HepG2 (cell line): ENCODE data around the gene TPRG1L. TPM values are rescaled to one million over a fixed set of nuclear protein-coding genes. Genes with fewer than 3 reads are reported as not detected.

ENCODE experiments used
- ATAC-seq: fragments of 200-7000 bp; cut with Tn5 transposase; 3 replicates; pipeline ENCODE4 v1.9.1; 2020; ENCODE audit warnings: mild to moderate bottlenecking, moderate library complexity
- BruUV-seq: library from RNA; stranded (reverse); fragments of 400-500 nt; replicated peaks from 2 replicates; lab custom pipeline; 2021; lab: Mats Ljungman, UMichigan
- CTCF ChIA-PET: fragments of 300-600 bp; formaldehyde crosslinking; extraction: SDS; loops from one replicate; lab custom pipeline; 2021; ENCODE audit warnings: low total read pairs, inconsistent platforms, low intra/inter-chr PET ratio; lab: Yijun Ruan, JAX
- POLR2A ChIA-PET: fragments of 350-600 bp; sonication (Branson Sonifier 250); formaldehyde crosslinking; loops from one replicate; lab custom pipeline; 2020; ENCODE audit warnings: antibody characterized with exemption, inconsistent platforms; lab: Yijun Ruan, JAX
- DNase-seq: peaks from one replicate; pipeline ENCODE4 v3.0.0-alpha.2; 2015; ENCODE audit warnings: low spot score
- FAIRE-seq: peaks from 3 replicates; lab custom pipeline; 2011; peaks lifted over from hg19 to GRCh38; lab: Jason Lieb, UNC
- H2AFZ ChIP-seq: one replicate; pipeline ENCODE4 v1.6.1; 2011; ENCODE audit warnings: low read length, inconsistent platforms
- H3K27ac ChIP-seq: fragments of 300-600 bp; 3 replicates; pipeline ENCODE4 v1.8.0; 2011; ENCODE audit warnings: mixed run types, mild to moderate bottlenecking, mixed read lengths, low read length, inconsistent platforms; ENCODE audit not compliant: insufficient read depth; ENCODE audit errors: extremely low read length
- H3K27me3 ChIP-seq, 2 experiments: fragments of 200-600 bp in 1 of 2; 2 replicates in 1 of 2; 3 replicates in 1 of 2; pipeline versions ENCODE4 v1.6.0 to v1.8.0; 2011; ENCODE audit warnings: low read length in 2 of 2, mild to moderate bottlenecking in 2 of 2, moderate library complexity in 2 of 2, inconsistent platforms in 1 of 2; ENCODE audit not compliant: insufficient read depth in 2 of 2, control insufficient read depth in 1 of 2
- H3K36me3 ChIP-seq, 2 experiments: fragments of 200-600 bp in 1 of 2; replicated peaks in 1 of 2; 2 replicates in 1 of 2; 3 replicates in 1 of 2; pipeline versions ENCODE4 v1.5.1 to v1.8.0; 2011; ENCODE audit warnings: low read length in 2 of 2, inconsistent platforms in 1 of 2; ENCODE audit not compliant: insufficient read depth in 2 of 2, control insufficient read depth in 1 of 2
- H3K4me1 ChIP-seq: 2 replicates; pipeline ENCODE4 v1.5.1; 2012; ENCODE audit warnings: low read length, inconsistent platforms; ENCODE audit not compliant: insufficient read depth
- H3K4me2 ChIP-seq: 2 replicates; pipeline ENCODE4 v1.6.0; 2011; ENCODE audit warnings: low read depth, low read length, inconsistent platforms
- H3K4me3 ChIP-seq, 3 experiments: fragments of 200-600 bp in 1 of 3; sonication (generic), shearing (Covaris generic) in 1 of 3; replicated peaks in 1 of 3; 2 replicates each; pipeline ENCODE4 v1.5.1; 2011 to 2016; ENCODE audit warnings: low read length in 3 of 3, inconsistent platforms in 2 of 3, low read depth in 2 of 3, mild to moderate bottlenecking in 2 of 3, control low read depth in 1 of 3, mixed read lengths in 1 of 3; ENCODE audit not compliant: insufficient read depth in 1 of 3
- H3K79me2 ChIP-seq: one replicate; pipeline ENCODE4 v1.6.1; 2011; ENCODE audit warnings: low read length, inconsistent platforms; ENCODE audit not compliant: insufficient read depth
- H3K9ac ChIP-seq: 2 replicates; pipeline ENCODE4 v1.6.0; 2011; ENCODE audit warnings: mild to moderate bottlenecking, low read depth, low read length, inconsistent platforms; ENCODE audit not compliant: insufficient read depth
- H3K9me3 ChIP-seq: 2 replicates; pipeline ENCODE4 v1.5.1; 2012; ENCODE audit warnings: mild to moderate bottlenecking, low read length
- H4K20me1 ChIP-seq: 2 replicates; pipeline ENCODE4 v1.6.0; 2011; ENCODE audit warnings: inconsistent platforms, mild to moderate bottlenecking, low read length, moderate library complexity; ENCODE audit not compliant: insufficient read depth
- AHR ChIP-seq: IDR thresholded peaks from 2 replicates; pipeline ENCODE4 v1.6.1; 2018; ENCODE audit warnings: missing genetic modification reagents, missing compliant biosample characterization
- GLI4 ChIP-seq: sonication (generic); formaldehyde crosslinking; IDR thresholded peaks from 2 replicates; pipeline ENCODE4 v1.5.1; 2020; ENCODE audit warnings: missing genetic modification reagents, mild to moderate bottlenecking, moderate library complexity, borderline replicate concordance
- HDAC1 ChIP-seq: sonication (generic); formaldehyde crosslinking; IDR thresholded peaks from 2 replicates; pipeline ENCODE4 v1.5.1; 2020; ENCODE audit warnings: mild to moderate bottlenecking, missing genetic modification reagents
- IRX3 ChIP-seq: sonication (generic); formaldehyde crosslinking; IDR thresholded peaks from 2 replicates; pipeline ENCODE4 v1.8.1; 2023; ENCODE audit warnings: mild to moderate bottlenecking, low read depth, missing genetic modification reagents, borderline replicate concordance
- KLF12 ChIP-seq: sonication (generic); formaldehyde crosslinking; IDR thresholded peaks from 2 replicates; pipeline ENCODE4 v1.4.0; 2020; ENCODE audit warnings: missing genetic modification reagents, borderline replicate concordance
- KLF6 ChIP-seq: IDR thresholded peaks from 2 replicates; pipeline ENCODE4 v1.8.0; 2016; ENCODE audit warnings: missing biosample characterization, missing genetic modification reagents
- NFATC3 ChIP-seq: sonication (generic); formaldehyde crosslinking; IDR thresholded peaks from 2 replicates; pipeline ENCODE4 v1.5.1; 2020; ENCODE audit warnings: mild to moderate bottlenecking, missing genetic modification reagents
- NR2F2 ChIP-seq: IDR thresholded peaks from 2 replicates; pipeline ENCODE4 v1.6.1; 2012; ENCODE audit warnings: low read depth, inconsistent platforms, borderline replicate concordance
- POLR2AphosphoS5 ChIP-seq: IDR thresholded peaks from 2 replicates; pipeline ENCODE4 v1.6.1; 2012; ENCODE audit warnings: low read depth, low read length
- RARA ChIP-seq: IDR thresholded peaks from 2 replicates; pipeline ENCODE4 v1.6.1; 2016; ENCODE audit warnings: missing genetic modification reagents, missing compliant biosample characterization
- SKI ChIP-seq: fragments of 450-650 bp; IDR thresholded peaks from one replicate; pipeline ENCODE4 v1.6.1; 2018; ENCODE audit warnings: mild to moderate bottlenecking; ENCODE audit not compliant: partially characterized antibody
- SPEN ChIP-seq: sonication (generic); formaldehyde crosslinking; IDR thresholded peaks from 2 replicates; pipeline ENCODE4 v1.5.1; 2020; ENCODE audit warnings: low read depth, mild to moderate bottlenecking, missing genetic modification reagents
- TBX2 ChIP-seq: sonication (generic); formaldehyde crosslinking; IDR thresholded peaks from 2 replicates; pipeline ENCODE4 v1.5.0; 2020; ENCODE audit warnings: missing genetic modification reagents, mild to moderate bottlenecking, borderline replicate concordance
- ZC3H4 ChIP-seq: sonication (generic); formaldehyde crosslinking; IDR thresholded peaks from 2 replicates; pipeline ENCODE4 v1.4.0; 2020; ENCODE audit warnings: missing genetic modification reagents, borderline replicate concordance
- ZNF253 ChIP-seq: sonication (generic); formaldehyde crosslinking; IDR thresholded peaks from 2 replicates; pipeline ENCODE4 v1.8.0; 2022; ENCODE audit warnings: mild to moderate bottlenecking, missing genetic modification reagents, borderline replicate concordance
- ZNF460 ChIP-seq: sonication (generic); formaldehyde crosslinking; IDR thresholded peaks from 2 replicates; pipeline ENCODE4 v1.5.1; 2020; ENCODE audit warnings: missing genetic modification reagents, mild to moderate bottlenecking, borderline replicate concordance
- ZNF879 ChIP-seq: sonication (generic); formaldehyde crosslinking; IDR thresholded peaks from 2 replicates; pipeline ENCODE4 v1.8.1; 2023; ENCODE audit warnings: missing genetic modification reagents
- WGBS: methylation state at CpG from one replicate; pipeline ENCODE4 v1.1.6; 2017; ENCODE audit warnings: low lambda C conversion rate; 5-methylcytosine and 5-hydroxymethylcytosine counted together
- in situ Hi-C: cut with HindIII; loops from 2 replicates; pipeline ENCODE4 v1.10.0; 2017; ENCODE audit warnings: low pct_unique_long_range_greater_than_20kb; ENCODE audit not compliant: extremely low pct_ligation_motif_present
- intact Hi-C: fragments of 100-400 bp; cut with micrococcal nuclease; formaldehyde crosslinking; loops from one replicate; pipeline ENCODE4 v1.10.0; 2022; ENCODE audit not compliant: unreplicated experiment
- polyA plus RNA-seq, 8 experiments: library from polyadenylated mRNA; depleted of rRNA in 3 of 8; stranded (reverse) in 7 of 8; unstranded in 1 of 8; fragments of >200 nt; fragmentation: Illumina TruSeq in 4 of 8; extraction: Trizol in 4 of 8; gene quantifications; 2 replicates each; pipeline versions ENCODE4 v1.2.1 to v1.2.3, GENCODE V29; 2011 to 2016; ENCODE audit warnings: low read depth in 4 of 8, missing spikeins in 1 of 8, mixed read lengths in 1 of 8; ENCODE audit not compliant: insufficient read depth in 1 of 8
- total RNA-seq, 5 experiments: library from RNA; depleted of rRNA; stranded (reverse); fragments of >200 nt; fragmentation: Illumina TruSeq; extraction: Trizol; gene quantifications; 2 replicates each; pipeline ENCODE4 v1.2.3, GENCODE V29; 2016; ENCODE audit warnings: low read depth in 1 of 5
- TF ChIP-seq, protein P1 (sequence below): sonication (generic); formaldehyde crosslinking; IDR thresholded peaks from 2 replicates; pipeline ENCODE4 v1.4.0; 2020; ENCODE audit warnings: missing genetic modification reagents, mild to moderate bottlenecking, borderline replicate concordance

The TPRG1L gene
- total and polyA plus RNA-seq, 2 of the 13 experiments (the other 11 are each of a cell fraction or from before 2014, with no cell fraction given): 21.3 to 37.4 TPM

DNA sequence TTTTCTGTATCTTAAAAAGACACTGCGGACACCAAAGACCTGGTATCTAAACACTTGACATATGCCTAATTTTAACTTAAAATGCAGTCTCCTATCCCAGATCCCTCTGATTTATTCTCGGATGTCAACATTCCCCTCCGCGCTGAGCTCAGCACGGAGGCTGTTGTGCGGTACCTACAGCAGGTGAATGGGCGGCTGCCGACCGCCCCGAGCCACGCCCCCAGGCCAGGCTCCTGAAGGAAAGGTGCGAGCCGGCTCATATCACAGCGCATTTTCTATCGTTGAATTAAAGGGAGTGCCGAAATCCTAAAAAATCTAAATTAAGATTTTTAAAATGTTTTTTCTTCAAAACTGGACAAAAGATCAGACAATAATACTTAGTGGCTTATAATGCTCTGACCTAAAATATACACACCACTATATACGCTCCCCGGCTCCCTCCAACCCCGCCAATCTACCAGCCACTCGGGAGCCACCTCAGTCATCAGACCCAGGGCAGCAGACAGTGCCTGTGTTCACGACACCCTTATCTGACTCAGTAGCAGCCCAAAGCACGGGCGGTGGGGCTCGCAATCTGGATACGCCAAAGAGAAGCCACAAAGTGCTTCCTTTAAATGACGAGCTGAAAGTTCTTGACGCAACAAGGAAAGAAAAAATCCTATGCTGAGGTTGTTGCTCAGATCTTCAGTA lies 21.0 kb downstream of the TPRG1L start:
- H4K20me1 ChIP-seq: no peaks in the 10 kb centered on the region
- H3K27me3 ChIP-seq: no peaks in the 10 kb centered on the region
- H3K4me1 ChIP-seq: peaks cover 14% of the 10 kb centered on the region
- TF ChIP-seq KLF12 (CRISPR knock-in tag) (no peak), POLR2AphosphoS5 (no peak), RARA (CRISPR knock-in tag) (no peak), ZNF879 (CRISPR knock-in tag) (no peak), NR2F2 (no peak), IRX3 (no peak), SKI (no peak), ZNF253 (CRISPR knock-in tag) (no peak), GLI4 (CRISPR knock-in tag) (no peak), NFATC3 (CRISPR knock-in tag) (no peak), AHR (CRISPR knock-in tag) (no peak), TBX2 (CRISPR knock-in tag) (no peak), SPEN (CRISPR knock-in tag) (no peak), KLF6 (CRISPR knock-in tag) (no peak), ZC3H4 (CRISPR knock-in tag) (no peak), ZNF460 (CRISPR knock-in tag) (no peak), HDAC1 (CRISPR knock-in tag) (no peak)
- TF ChIP-seq, protein P1, sequence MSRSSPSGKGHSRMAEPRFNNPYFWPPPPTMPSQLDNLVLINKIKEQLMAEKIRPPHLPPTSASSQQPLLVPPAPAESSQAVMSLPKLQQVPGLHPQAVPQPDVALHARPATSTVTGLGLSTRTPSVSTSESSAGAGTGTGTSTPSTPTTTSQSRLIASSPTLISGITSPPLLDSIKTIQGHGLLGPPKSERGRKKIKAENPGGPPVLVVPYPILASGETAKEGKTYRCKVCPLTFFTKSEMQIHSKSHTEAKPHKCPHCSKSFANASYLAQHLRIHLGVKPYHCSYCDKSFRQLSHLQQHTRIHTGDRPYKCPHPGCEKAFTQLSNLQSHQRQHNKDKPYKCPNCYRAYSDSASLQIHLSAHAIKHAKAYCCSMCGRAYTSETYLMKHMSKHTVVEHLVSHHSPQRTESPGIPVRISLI (CRISPR knock-in tag): no peak
- peaks cover 8 to 12% of the 10 kb centered on the region in 2 experiments; a peak in 3 of 5 replicates for H3K36me3 ChIP-seq
- ATAC-seq (no peak), FAIRE-seq (no peak), DNase-seq (no peak)
- H3K9ac ChIP-seq: no peak overlapping the region
- ChIA-PET POLR2A (no interaction called here), CTCF (no interaction called here)
- H3K79me2 ChIP-seq: peaks cover 7% of the 10 kb centered on the region
- 98% methylated on average over 27 of the region's 27 CpGs for WGBS
- no peak overlapping the region for H2AFZ ChIP-seq
- intact Hi-C loops: no loop called here
- H3K27ac ChIP-seq: no peak overlapping the region
- no peak overlapping the region for H3K4me3 ChIP-seq
- no TSS peak for BruUV-seq
- H3K4me2 ChIP-seq: no peak overlapping the region
- H3K9me3 ChIP-seq: no peaks in the 10 kb centered on the region
- in situ Hi-C loops: no loop called here
